ENCODE results near the gene SOCS6.

DNA sequence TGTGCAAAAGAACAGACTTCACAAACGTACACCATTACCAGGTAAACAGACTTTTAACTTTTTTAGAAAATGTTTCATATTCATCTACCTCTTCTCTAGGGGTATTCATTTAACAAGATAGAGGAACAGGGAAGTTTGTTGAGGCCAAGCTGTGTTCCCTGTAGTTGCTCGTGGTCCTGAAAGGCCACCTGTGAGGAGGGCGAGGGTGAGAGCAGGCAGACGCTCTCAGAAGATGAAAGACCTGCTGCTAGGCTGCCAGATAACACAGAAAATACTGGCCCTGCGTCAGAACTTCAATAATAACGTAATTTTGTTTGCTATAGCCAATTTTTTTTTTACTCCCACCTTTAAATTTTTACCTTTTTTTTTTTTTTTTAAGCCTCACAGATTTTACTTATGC lies 42.0 kb downstream of the SOCS6 start:
- TF ChIP-seq, protein P1, sequence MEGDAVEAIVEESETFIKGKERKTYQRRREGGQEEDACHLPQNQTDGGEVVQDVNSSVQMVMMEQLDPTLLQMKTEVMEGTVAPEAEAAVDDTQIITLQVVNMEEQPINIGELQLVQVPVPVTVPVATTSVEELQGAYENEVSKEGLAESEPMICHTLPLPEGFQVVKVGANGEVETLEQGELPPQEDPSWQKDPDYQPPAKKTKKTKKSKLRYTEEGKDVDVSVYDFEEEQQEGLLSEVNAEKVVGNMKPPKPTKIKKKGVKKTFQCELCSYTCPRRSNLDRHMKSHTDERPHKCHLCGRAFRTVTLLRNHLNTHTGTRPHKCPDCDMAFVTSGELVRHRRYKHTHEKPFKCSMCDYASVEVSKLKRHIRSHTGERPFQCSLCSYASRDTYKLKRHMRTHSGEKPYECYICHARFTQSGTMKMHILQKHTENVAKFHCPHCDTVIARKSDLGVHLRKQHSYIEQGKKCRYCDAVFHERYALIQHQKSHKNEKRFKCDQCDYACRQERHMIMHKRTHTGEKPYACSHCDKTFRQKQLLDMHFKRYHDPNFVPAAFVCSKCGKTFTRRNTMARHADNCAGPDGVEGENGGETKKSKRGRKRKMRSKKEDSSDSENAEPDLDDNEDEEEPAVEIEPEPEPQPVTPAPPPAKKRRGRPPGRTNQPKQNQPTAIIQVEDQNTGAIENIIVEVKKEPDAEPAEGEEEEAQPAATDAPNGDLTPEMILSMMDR (conservative IDR thresholded peaks at IDR 0.05; ENCODE audit: low read depth in 2 of 2) = no peak
- no peak for TF ChIP-seq POLR2AphosphoS5 (IDR thresholded peaks at IDR 0.05; ENCODE audit: low read depth)
- TF ChIP-seq ZNF114 (CRISPR knock-in tag; IDR thresholded peaks at IDR 0.05) = no peak
- no peak for TF ChIP-seq EZH2 (IDR thresholded peaks at IDR 0.05; ENCODE audit: low read depth, unreplicated experiment)

All from GM23338 (cell line).